ENCODE data around the gene METTL2B. TPM values are rescaled to one million over a fixed set of nuclear protein-coding genes. Genes with fewer than 3 reads are reported as not detected.

Gene METTL2B
- total RNA-seq, 1 donor from 2014 or later = 26.9 TPM

- no peak overlapping the region for H3K4me3 Mint-ChIP-seq (ENCODE audit: unreplicated experiment)
- H3K27ac Mint-ChIP-seq (ENCODE audit: unreplicated experiment) = no peak overlapping the region
- DNase-seq (ENCODE audit: low spot score) = no peak
- no peaks in the 10 kb centered on the region for H3K9me3 Mint-ChIP-seq (ENCODE audit: unreplicated experiment)
- H3K4me1 Mint-ChIP-seq (ENCODE audit: unreplicated experiment) = peaks cover 3% of the 10 kb centered on the region
- no peaks in the 10 kb centered on the region for H3K36me3 Mint-ChIP-seq (ENCODE audit: low read depth, unreplicated experiment)
- H3K27me3 Mint-ChIP-seq (ENCODE audit: unreplicated experiment) = no peaks in the 10 kb centered on the region
- TF ChIP-seq CTCF (IDR thresholded peaks at IDR 0.05; ENCODE audit: unreplicated experiment) = no peak
These were observed 32.5 kb upstream of the METTL2B start for GRCh38 chr7:128443831-128444600.

- Mint-ChIP-seq H3K4me1 (ENCODE audit: unreplicated experiment) (peaks cover 3% of the 10 kb centered on the region), H3K27ac (ENCODE audit: unreplicated experiment) (no peak overlapping the region), H3K36me3 (ENCODE audit: low read depth, unreplicated experiment) (no peaks in the 10 kb centered on the region), H3K4me3 (ENCODE audit: unreplicated experiment) (no peak overlapping the region), H3K27me3 (ENCODE audit: unreplicated experiment) (no peaks in the 10 kb centered on the region), H3K9me3 (ENCODE audit: unreplicated experiment) (no peaks in the 10 kb centered on the region)
- no peak for TF ChIP-seq CTCF (IDR thresholded peaks at IDR 0.05; ENCODE audit: unreplicated experiment)
- no peak for DNase-seq (ENCODE audit: low spot score)
These were observed 30.2 kb upstream of the METTL2B start for GRCh38 chr7:128446306-128446705.

GRCh38 chr7:128447941-128448564 is 28.5 kb upstream of the METTL2B start:
- Mint-ChIP-seq H3K27ac (ENCODE audit: unreplicated experiment) (no peak overlapping the region), H3K4me3 (ENCODE audit: unreplicated experiment) (no peak overlapping the region), H3K27me3 (ENCODE audit: unreplicated experiment) (peaks cover 5% of the 10 kb centered on the region), H3K4me1 (ENCODE audit: unreplicated experiment) (peaks cover 3% of the 10 kb centered on the region), H3K9me3 (ENCODE audit: unreplicated experiment) (no peaks in the 10 kb centered on the region), H3K36me3 (ENCODE audit: low read depth, unreplicated experiment) (no peaks in the 10 kb centered on the region)
- TF ChIP-seq CTCF (IDR thresholded peaks at IDR 0.05; ENCODE audit: unreplicated experiment) = no peak
- DNase-seq (ENCODE audit: low spot score) = no peak

- TF ChIP-seq CTCF (IDR thresholded peaks at IDR 0.05; ENCODE audit: unreplicated experiment) = no peak
- Mint-ChIP-seq H3K27ac (ENCODE audit: unreplicated experiment) (no peak overlapping the region), H3K9me3 (ENCODE audit: unreplicated experiment) (no peaks in the 10 kb centered on the region), H3K36me3 (ENCODE audit: low read depth, unreplicated experiment) (no peaks in the 10 kb centered on the region), H3K4me3 (ENCODE audit: unreplicated experiment) (no peak overlapping the region), H3K4me1 (ENCODE audit: unreplicated experiment) (no peaks in the 10 kb centered on the region), H3K27me3 (ENCODE audit: unreplicated experiment) (peaks cover 5% of the 10 kb centered on the region)
- DNase-seq (ENCODE audit: low spot score) = no peak
These were observed 27.7 kb upstream of the METTL2B start for GRCh38 chr7:128448751-128449302.

DNA sequence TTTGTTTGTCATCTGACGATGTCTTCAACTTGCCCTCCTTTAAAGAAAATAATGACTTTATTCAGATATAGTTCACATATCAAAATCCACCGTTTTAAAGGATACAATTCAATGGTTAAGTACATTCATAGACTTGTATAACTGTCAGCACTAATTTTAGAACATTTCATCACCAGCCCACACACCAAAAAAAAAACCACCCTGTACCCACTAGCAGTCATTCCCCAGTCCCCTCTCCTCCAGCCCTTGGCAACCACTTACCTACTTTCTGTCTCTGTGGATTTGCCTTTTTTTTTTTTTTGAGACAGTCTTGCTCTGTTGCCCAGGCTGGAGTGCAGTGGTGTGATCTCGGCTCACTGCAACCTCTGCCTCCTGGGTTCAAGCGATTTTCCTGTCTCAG is 26.1 kb upstream of the METTL2B start:
- no peak overlapping the region for H3K27ac Mint-ChIP-seq (ENCODE audit: unreplicated experiment)
- TF ChIP-seq CTCF (IDR thresholded peaks at IDR 0.05; ENCODE audit: unreplicated experiment) = no peak
- no peaks in the 10 kb centered on the region for H3K36me3 Mint-ChIP-seq (ENCODE audit: low read depth, unreplicated experiment)
- no peaks in the 10 kb centered on the region for H3K9me3 Mint-ChIP-seq (ENCODE audit: unreplicated experiment)
- no peak overlapping the region for H3K4me3 Mint-ChIP-seq (ENCODE audit: unreplicated experiment)
- no peak for DNase-seq (ENCODE audit: low spot score)
- peaks cover 7% of the 10 kb centered on the region for H3K27me3 Mint-ChIP-seq (ENCODE audit: unreplicated experiment)
- H3K4me1 Mint-ChIP-seq (ENCODE audit: unreplicated experiment) = peaks cover 13% of the 10 kb centered on the region
